Loucy (cell line): Measurements from ENCODE around the gene TNPO3.

Experiments used
- CTCF ChIP-seq: fragments of 200-600 bp; sonication (generic); conservative IDR thresholded peaks from 2 replicates; pipeline ENCODE4 v1.5.1; 2014; ENCODE audit warnings: mild to moderate bottlenecking, antibody characterized with exemption, low read length
- EZH2phosphoT487 ChIP-seq: fragments of 200-600 bp; IDR thresholded peaks from 2 replicates; pipeline ENCODE4 v1.6.1; 2018; ENCODE audit warnings: antibody characterized with exemption, mild to moderate bottlenecking, moderate library complexity, borderline replicate concordance

- TF ChIP-seq EZH2phosphoT487 (no peak), CTCF (no peak)
Observed at GRCh38 chr7:129013048-129013724, 41.7 kb downstream of the TNPO3 start.
